HG03039 (cell line): ENCODE data around the gene TSC22D1.
"Not testable (repeated sequence)": the region's sequence is repeated elsewhere in the genome, so short reads cannot be mapped to it uniquely, and the experiment has no call there.

Source experiments
- ATAC-seq: cut with Tn5 transposase; IDR thresholded peaks from one replicate; pipeline ENCODE4 v1.9.1; 2021; ENCODE audit warnings: mild to moderate bottlenecking, moderate library complexity; ENCODE audit not compliant: unreplicated experiment

TSC22D1 gene

DNA sequence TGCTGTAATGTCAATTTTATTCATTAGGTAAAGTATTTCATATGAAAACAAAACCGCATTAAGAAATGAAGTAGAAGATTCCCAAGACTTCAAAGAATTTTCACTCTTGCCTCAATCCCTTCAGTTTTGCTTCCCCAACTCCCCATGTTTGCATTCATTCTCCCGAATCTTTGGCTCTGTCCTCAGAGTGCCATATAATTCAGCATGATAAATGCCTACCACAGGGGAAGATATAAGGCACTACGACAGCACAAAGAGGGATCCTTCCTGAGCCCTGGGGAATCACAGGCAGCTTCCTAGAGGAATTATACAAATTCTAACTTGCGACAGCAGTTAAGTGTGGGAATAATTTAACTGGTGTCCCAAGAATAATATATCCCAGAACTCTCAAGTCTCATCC, 68.5 kb downstream of the TSC22D1 start:
- no peak for ATAC-seq

- no peak for ATAC-seq
Measured at GRCh38 chr13:44506719-44507118, 69.4 kb downstream of the TSC22D1 start.

DNA sequence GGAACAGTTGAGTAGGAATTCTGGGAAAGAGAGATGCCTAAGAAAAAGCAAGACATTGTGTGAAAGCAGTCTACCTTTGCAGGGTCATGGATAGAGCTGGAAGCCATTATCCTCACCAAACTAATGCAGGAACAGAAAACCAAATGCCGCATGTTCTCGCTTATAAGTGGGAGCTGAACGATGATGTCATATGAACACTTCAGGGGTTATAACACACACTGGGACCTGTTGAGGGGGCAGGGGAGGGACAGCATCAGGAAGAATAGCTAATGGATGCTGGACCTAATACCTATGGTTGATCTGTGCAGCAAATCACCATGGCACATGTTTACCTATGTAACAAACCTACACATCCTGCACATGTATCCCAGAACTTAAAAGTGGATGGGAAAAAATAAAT, 69.9 kb downstream of the TSC22D1 start:
- ATAC-seq, result no peak

DNA sequence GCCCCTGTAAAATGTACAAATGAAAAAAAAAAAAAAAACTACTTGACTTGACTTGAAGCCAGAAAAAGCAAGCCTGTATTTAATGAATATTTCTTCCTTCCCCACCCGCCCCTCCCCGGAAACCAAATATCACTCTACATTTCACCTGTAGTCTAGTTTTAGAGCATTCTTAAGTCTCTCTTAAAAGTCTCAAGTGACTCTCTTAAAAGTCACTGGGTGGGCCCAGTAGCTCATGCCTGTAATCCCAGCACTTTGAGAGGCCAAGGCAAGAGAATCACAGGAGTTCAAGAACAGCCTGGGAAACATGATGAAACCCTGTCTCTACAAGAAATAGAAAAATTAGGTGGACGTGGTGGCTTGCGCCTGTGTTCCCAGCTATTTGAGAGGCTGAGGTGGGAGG, 72.0 kb downstream of the TSC22D1 start:
- no peak for ATAC-seq

DNA sequence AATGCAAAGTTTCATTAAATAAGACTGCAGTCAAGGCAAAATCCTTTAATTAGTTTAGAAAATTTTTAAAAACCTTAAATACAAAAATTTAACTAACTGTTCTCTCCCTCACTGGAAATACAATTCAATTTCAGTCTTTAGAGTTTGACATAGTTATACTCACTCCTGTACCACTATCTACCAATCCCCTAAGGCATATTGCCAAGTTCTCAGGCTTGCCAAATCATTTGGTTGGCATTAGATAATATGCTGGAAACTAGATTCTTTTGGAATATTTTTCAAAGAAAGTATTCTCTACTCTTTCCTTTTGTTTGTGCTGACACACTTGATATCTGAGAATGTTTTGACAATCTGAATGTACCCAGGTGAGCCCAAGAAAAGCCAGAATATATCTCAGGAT, 77.2 kb downstream of the TSC22D1 start:
- ATAC-seq, result no peak

DNA sequence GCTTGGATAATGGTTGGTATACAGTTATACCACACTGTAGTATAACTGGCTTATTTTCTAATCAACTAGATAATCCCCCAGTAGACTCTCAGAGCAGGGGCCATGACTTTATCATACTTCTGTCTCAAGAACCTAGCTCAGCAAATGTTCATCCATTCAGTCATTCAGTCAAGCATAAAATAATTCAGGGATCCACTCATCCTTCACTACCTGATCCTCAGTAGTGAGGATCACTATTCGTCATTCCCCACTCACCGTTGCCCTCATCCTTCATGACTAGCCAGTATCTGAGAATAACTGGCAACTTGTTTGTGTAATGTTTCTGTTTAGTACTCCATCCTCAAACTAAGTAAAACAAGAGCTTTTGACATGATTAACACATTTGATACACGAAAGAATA, 77.6 kb downstream of the TSC22D1 start:
- no peak for ATAC-seq

- ATAC-seq, result no peak
Measured at GRCh38 chr13:44497801-44498200, 78.3 kb downstream of the TSC22D1 start.

DNA sequence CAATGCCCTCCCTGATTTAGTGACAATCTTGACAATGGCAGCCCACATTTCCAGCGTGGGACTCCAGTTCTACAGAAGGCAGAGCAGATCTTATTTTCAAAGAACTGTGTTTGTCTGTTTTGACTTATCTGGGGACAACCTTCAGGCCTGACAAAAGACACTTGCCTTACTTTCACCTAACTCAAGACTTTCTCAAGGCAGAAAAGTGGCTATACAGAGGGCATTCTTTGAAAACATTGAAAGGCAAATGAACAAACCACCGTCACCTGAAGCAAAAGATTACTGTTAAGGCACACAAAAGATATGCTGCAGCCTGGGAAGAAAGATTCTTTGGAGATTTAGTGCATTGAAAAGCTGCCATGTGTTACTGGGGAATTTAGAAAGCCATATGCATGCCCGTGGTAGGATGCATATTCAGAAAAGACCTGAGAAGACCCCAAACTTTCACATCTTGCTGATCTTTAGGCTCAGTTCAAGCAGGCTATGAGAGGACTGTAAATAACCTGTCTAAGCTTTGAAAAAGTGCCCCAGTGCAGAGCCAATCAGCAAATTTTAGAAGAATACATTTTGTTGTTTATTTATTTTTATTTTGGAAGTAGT, 82.8 kb downstream of the TSC22D1 start:
- ATAC-seq, result no peak

- no peak for ATAC-seq
Measured at GRCh38 chr13:44489751-44490150, 86.4 kb downstream of the TSC22D1 start.

GRCh38 chr13:44487989-44488388, 88.1 kb downstream of the TSC22D1 start:
- ATAC-seq, result no peak

- no peak for ATAC-seq
Measured at GRCh38 chr13:44484562-44485138, 91.5 kb downstream of the TSC22D1 start.

DNA sequence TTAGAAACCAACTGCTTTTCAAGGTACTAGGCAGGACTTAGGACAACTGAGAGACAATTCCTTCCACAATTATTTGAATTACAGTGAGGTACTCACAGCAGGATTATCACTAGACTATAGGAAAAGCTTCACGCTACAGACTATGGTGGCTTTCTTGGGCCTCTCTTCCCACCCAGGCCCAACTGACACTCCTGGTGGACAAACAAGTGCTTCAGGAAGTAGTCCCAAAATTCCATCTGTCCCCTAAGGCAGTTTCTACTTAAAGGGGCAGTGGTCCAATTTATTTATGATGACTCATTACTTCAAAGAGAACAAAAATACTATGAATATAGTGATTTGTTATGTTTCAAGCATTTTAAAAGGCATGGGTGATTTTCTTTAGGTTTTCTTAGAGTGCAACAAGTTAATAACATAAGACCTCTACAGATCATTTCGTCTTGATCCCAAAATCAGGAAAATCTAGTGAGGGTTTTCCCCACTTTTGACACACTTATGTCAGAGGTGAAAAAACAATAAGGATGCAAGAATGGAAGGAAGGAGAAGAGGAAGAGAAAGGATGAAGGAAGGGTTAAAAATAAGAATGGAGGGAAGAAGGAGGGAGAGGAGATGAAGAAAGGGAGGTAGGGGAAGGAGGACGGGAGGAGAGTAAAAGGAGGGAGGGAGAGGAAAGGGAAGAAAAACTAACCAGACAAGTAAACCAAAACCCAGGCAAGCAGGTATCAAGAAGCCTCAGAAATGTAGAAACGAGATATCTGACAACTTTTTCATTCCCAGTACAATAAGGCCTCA, 101.8 kb downstream of the TSC22D1 start:
- ATAC-seq, result no peak

GRCh38 chr13:44471686-44472085, 104.4 kb downstream of the TSC22D1 start:
- no peak for ATAC-seq

DNA sequence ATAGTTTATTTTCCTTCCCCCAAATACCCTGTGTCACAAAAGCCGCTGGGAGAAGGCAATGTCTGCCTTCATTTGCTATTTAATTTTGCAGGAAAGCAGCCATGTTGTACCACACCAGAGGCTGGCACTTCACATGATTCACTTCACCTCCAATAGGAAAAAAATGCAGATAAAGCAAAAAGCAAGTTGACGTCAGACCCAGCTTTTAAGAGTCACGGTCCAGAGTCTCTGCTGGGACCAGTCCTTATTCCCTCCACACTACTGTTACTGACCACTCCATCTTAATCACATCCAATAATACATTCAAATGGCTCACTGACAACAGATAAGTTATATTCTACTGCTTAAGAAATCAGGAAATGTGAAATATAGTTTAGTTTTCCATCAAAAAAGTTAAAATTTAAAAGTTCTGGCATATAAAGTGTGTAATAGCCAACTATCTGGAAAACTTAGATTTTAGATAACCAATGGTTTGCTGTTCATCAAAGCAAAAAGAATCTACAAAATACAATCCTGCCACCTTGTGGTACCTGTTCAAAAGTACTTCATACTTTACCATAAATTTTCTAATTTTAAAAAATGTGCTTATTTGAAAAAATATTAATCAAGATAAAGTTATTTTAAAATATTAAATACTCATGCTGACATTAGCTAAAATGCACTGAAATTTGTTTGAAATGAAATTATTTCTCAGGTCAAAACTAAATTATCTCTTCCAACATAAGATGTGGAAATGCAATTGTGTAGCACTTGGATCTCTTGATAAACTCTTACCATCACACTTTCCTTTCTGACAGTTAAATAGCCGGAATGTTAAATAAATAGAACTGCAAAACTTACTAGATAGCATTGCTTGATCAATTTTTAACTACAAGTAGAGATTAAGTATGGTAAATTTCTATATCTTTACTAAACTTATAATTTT, 105.2 kb downstream of the TSC22D1 start:
- no peak for ATAC-seq

DNA sequence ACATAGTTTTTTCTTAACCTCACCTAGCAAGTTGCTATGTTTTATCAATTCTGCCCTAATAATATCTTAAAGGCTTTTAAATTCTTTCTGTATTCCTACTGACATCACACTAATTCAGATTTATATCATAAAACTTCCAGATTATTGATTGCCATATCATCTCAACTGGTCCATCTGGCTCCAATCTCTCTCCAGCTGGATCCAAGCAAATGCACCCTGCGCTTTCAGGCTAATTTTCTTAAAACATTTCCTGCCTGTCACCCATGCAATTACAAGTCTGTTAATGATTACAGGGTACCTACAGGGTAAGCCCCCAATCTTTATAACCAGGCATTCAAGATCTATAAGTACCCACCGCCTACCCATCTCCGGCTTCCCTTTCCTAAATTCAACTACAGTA, 107.3 kb downstream of the TSC22D1 start:
- no peak for ATAC-seq

GRCh38 chr13:44465318-44465717, 110.8 kb downstream of the TSC22D1 start:
- no peak for ATAC-seq

GRCh38 chr13:44464471-44464870, 111.7 kb downstream of the TSC22D1 start:
- no peak for ATAC-seq

- ATAC-seq, result no peak
Measured at GRCh38 chr13:44463759-44464158, 112.4 kb downstream of the TSC22D1 start.

DNA sequence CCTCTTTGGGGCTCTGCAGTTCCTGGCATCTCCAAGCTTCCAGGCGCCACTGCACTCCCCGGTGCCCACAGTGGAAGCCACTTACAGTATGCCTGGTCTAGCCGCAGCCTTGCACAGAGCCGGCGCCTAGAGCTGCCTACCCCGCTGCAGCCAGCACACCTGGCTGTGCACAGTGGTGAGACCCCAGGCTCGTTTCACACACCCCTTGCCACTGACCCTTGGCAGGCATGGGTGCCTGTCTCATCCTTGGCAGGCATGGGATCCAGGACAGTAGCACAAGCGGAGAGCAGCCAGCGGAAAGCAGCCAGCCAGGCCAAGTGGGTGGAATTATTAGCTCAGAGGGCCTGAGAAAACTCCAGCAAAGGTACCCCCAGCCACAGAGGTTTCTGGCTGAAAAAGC, 116.5 kb downstream of the TSC22D1 start:
- ATAC-seq, result no peak

- no peak for ATAC-seq
Measured at GRCh38 chr13:44458313-44458975, 117.7 kb downstream of the TSC22D1 start.

DNA sequence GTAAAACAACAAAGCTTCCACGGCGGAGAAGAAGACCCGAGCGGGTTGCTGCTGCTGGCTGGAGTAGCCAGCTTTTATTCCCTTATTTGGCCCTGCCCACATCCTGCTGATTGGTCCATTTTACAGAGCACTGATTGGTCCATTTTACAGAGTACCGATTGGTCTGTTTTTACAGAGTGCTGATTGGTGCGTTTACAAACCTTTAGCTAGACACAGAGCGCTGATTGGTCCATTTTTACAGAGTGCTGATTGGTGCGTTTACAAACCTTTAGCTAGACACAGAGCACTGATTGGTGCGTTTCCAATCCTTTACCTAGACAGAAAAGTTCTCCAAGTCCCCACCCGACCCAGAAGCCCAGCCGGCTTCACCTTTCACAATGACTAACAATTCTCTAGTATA, 119.9 kb downstream of the TSC22D1 start:
- ATAC-seq, result not testable (repeated sequence)
